ENCODE data around the gene ZDHHC22. TPM values are rescaled to one million over a fixed set of nuclear protein-coding genes. Genes with fewer than 3 reads are reported as not detected.

The ZDHHC22 gene
- total and polyA plus RNA-seq, 12 donors: 0.06 to 1.2 (median 0.24) TPM; not detected in 7

- 3 to 5% (median 4%) methylated on average over 23 to 52 of the region's 52 CpGs for WGBS, 4 donors
- no peaks in the 10 kb centered on the region for H3K9me3 ChIP-seq (replicated peaks in 1 of 3)
- H3K27me3 ChIP-seq: peaks cover 67% of the 10 kb centered on the region
- no peak overlapping the region for H3K27ac ChIP-seq
- TF ChIP-seq, protein P1, sequence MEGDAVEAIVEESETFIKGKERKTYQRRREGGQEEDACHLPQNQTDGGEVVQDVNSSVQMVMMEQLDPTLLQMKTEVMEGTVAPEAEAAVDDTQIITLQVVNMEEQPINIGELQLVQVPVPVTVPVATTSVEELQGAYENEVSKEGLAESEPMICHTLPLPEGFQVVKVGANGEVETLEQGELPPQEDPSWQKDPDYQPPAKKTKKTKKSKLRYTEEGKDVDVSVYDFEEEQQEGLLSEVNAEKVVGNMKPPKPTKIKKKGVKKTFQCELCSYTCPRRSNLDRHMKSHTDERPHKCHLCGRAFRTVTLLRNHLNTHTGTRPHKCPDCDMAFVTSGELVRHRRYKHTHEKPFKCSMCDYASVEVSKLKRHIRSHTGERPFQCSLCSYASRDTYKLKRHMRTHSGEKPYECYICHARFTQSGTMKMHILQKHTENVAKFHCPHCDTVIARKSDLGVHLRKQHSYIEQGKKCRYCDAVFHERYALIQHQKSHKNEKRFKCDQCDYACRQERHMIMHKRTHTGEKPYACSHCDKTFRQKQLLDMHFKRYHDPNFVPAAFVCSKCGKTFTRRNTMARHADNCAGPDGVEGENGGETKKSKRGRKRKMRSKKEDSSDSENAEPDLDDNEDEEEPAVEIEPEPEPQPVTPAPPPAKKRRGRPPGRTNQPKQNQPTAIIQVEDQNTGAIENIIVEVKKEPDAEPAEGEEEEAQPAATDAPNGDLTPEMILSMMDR (IDR thresholded peaks at IDR 0.05): peak in 4 of 6 experiments; percentile 14 to 31 (median 21)
- TF ChIP-seq POLR2A (IDR thresholded peaks at IDR 0.05): no peak
- H3K36me3 ChIP-seq (replicated peaks in 1 of 2): no peaks in the 10 kb centered on the region
- DNase-seq: no peak
- intact Hi-C loops (cut with DNase I): no loop called here
- H3K4me3 ChIP-seq: no peak overlapping the region
- peaks cover 8 to 16% of the 10 kb centered on the region in 2 donors for H3K4me1 ChIP-seq (replicated peaks in 1 of 2)
These were observed 1.8 kb downstream of the ZDHHC22 start for GRCh38 chr14:77139540-77140358.

GRCh38 chr14:77139022-77139421 is 2.6 kb downstream of the ZDHHC22 start:
- Histone ChIP-seq H3K27me3 (peaks cover 63% of the 10 kb centered on the region), H3K27ac (no peak overlapping the region), H3K36me3 (replicated peaks in 1 of 2) (no peaks in the 10 kb centered on the region), H3K9me3 (replicated peaks in 1 of 3) (no peaks in the 10 kb centered on the region), H3K4me1 (replicated peaks in 1 of 2) (peaks cover 8 to 16% of the 10 kb centered on the region in 2 donors), H3K4me3 (no peak overlapping the region)
- intact Hi-C loops (cut with DNase I): no loop called here
- TF ChIP-seq POLR2A (IDR thresholded peaks at IDR 0.05): no peak
- TF ChIP-seq, protein P1 (IDR thresholded peaks at IDR 0.05): no peak
- WGBS, 4 donors: 82 to 86% (median 84%) methylated on average over 15 of the region's 15 CpGs
- DNase-seq: no peak

DNA sequence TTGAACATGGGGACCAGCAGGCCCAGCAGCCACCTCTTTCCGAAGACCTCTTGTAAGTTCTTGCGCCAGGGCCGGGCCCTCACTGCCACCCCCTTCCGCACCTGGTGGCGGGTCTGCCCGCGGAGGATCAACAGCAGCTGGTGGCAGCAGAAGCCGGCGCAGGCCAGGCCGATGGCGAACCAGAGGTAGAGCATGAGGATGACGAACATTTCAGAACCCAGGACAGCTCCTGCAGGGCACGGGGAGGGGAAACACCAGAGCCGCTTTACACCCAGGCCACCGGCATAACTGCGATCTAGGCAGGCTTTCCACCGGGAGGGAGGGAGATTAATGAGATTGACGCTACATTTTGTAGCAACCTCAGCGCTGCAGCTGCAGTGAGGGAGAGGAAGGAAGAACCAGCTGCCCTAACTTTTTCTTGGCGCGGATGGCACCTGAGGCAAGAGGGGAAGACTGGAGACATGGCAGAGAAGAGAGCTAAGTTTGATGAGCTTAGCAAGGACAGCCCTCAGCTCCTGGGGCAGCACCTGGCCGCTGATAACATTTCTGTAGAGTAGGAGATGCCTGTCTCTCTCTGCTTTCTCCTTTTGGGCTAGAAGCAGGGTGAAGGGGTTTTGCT is 7.8 kb downstream of the ZDHHC22 start:
- H3K4me3 ChIP-seq: no peak overlapping the region
- no peaks in the 10 kb centered on the region for H3K4me1 ChIP-seq (replicated peaks in 1 of 2)
- intact Hi-C loops (cut with DNase I): no loop called here
- H3K27me3 ChIP-seq: peaks cover 22% of the 10 kb centered on the region
- no peaks in the 10 kb centered on the region for H3K36me3 ChIP-seq (replicated peaks in 1 of 2)
- H3K9me3 ChIP-seq (replicated peaks in 1 of 3): no peaks in the 10 kb centered on the region
- WGBS, 4 donors: 12 to 16% (median 12%) methylated on average over 9 to 22 of the region's 22 CpGs
- TF ChIP-seq, protein P1 (IDR thresholded peaks at IDR 0.05): no peak
- TF ChIP-seq POLR2A (IDR thresholded peaks at IDR 0.05): no peak
- H3K27ac ChIP-seq: no peak overlapping the region
- DNase-seq: peak; percentile 69 to 78 (median 75)

GRCh38 chr14:77131871-77132486 is 9.6 kb downstream of the ZDHHC22 start:
- Histone ChIP-seq H3K27me3 (peaks cover 9% of the 10 kb centered on the region), H3K4me3 (no peak overlapping the region), H3K36me3 (replicated peaks in 1 of 2) (no peaks in the 10 kb centered on the region), H3K9me3 (replicated peaks in 1 of 3) (no peaks in the 10 kb centered on the region), H3K27ac (no peak overlapping the region), H3K4me1 (replicated peaks in 1 of 2) (no peaks in the 10 kb centered on the region)
- peak in 1 of 7 donors; percentile 40 for DNase-seq
- intact Hi-C loops (cut with DNase I): no loop called here
- WGBS, 4 donors: 81 to 92% (median 91%) methylated on average over 5 of the region's 5 CpGs
- TF ChIP-seq, protein P1 (IDR thresholded peaks at IDR 0.05): no peak
- no peak for TF ChIP-seq POLR2A (IDR thresholded peaks at IDR 0.05)

All from adrenal gland (tissue), 12 donors.